Progenitor cell of endocrine pancreas (in vitro differentiated cells): ENCODE results near the gene TAF1B. TPM values are rescaled to one million over a fixed set of nuclear protein-coding genes. Genes with fewer than 3 reads are reported as not detected.
A peak's percentile ranks its signal among the peaks of the same experiment; 100 is the strongest.
"Not testable (repeated sequence)": the region's sequence is repeated elsewhere in the genome, so short reads cannot be mapped to it uniquely, and the experiment has no call there.

ENCODE experiments used
- DNase-seq: peaks from one replicate; pipeline ENCODE4 v3.0.0; 2021; ENCODE audit warnings: low spot score; ENCODE audit not compliant: unreplicated experiment
- H3K27ac Mint-ChIP-seq: 2 replicates; pipeline ENCODE4 v1.8.0; 2021; ENCODE audit warnings: mild to moderate bottlenecking, moderate library complexity, mixed read lengths
- H3K27me3 Mint-ChIP-seq: 2 replicates; pipeline ENCODE4 v1.8.0; 2021; ENCODE audit warnings: mixed read lengths
- H3K36me3 Mint-ChIP-seq: 2 replicates; pipeline ENCODE4 v1.8.0; 2022; ENCODE audit warnings: mixed read lengths; ENCODE audit not compliant: insufficient read depth
- H3K4me1 Mint-ChIP-seq: 2 replicates; pipeline ENCODE4 v1.8.0; 2021; ENCODE audit warnings: low read depth, mixed read lengths
- H3K4me3 Mint-ChIP-seq: 2 replicates; pipeline ENCODE4 v1.8.0; 2021; ENCODE audit warnings: low read depth, mild to moderate bottlenecking, moderate library complexity, mixed read lengths
- H3K9me3 Mint-ChIP-seq: 2 replicates; pipeline ENCODE4 v1.8.0; 2021; ENCODE audit warnings: low read depth, mixed read lengths
- CTCF ChIP-seq: fragments of 200-600 bp; sonication (generic); IDR thresholded peaks from one replicate; pipeline ENCODE4 v1.5.0; 2021; ENCODE audit warnings: antibody characterized with exemption, mild to moderate bottlenecking; ENCODE audit not compliant: unreplicated experiment
- total RNA-seq: library from RNA; stranded (reverse); gene quantifications from 2 replicates; pipeline ENCODE4 v1.2.1, GENCODE V29; 2021

Gene TAF1B
- total RNA-seq, 1 donor from 2014 or later: 30.5 TPM

- Mint-ChIP-seq H3K36me3 (peaks cover 16% of the 10 kb centered on the region), H3K27me3 (no peaks in the 10 kb centered on the region), H3K9me3 (no peaks in the 10 kb centered on the region), H3K4me1 (peaks cover 4% of the 10 kb centered on the region), H3K27ac (no peak overlapping the region), H3K4me3 (no peak overlapping the region)
- DNase-seq: no peak
- TF ChIP-seq CTCF: no peak
Observed at GRCh38 chr2:9846554-9846953, 3.3 kb downstream of the TAF1B start.

- H3K27ac Mint-ChIP-seq: peak overlapping the region; percentile 26
- TF ChIP-seq CTCF: no peak
- no peaks in the 10 kb centered on the region for H3K27me3 Mint-ChIP-seq
- H3K4me3 Mint-ChIP-seq: no peak overlapping the region
- H3K9me3 Mint-ChIP-seq: no peaks in the 10 kb centered on the region
- peaks cover 18% of the 10 kb centered on the region for H3K36me3 Mint-ChIP-seq
- DNase-seq: no peak
- peaks cover 4% of the 10 kb centered on the region for H3K4me1 Mint-ChIP-seq
Observed at GRCh38 chr2:9847140-9847539, 3.9 kb downstream of the TAF1B start.

GRCh38 chr2:9852881-9853280 is 9.6 kb downstream of the TAF1B start:
- Mint-ChIP-seq H3K36me3 (peaks cover 60% of the 10 kb centered on the region), H3K27ac (no peak overlapping the region), H3K4me3 (no peak overlapping the region), H3K4me1 (no peaks in the 10 kb centered on the region), H3K27me3 (no peaks in the 10 kb centered on the region), H3K9me3 (peaks cover 16% of the 10 kb centered on the region)
- DNase-seq: no peak
- no peak for TF ChIP-seq CTCF

GRCh38 chr2:9857814-9858729 is 14.8 kb downstream of the TAF1B start:
- no peak for TF ChIP-seq CTCF
- Mint-ChIP-seq H3K27me3 (no peaks in the 10 kb centered on the region), H3K4me1 (no peaks in the 10 kb centered on the region), H3K27ac (no peak overlapping the region), H3K36me3 (peaks cover 90% of the 10 kb centered on the region), H3K4me3 (no peak overlapping the region), H3K9me3 (peaks cover 44% of the 10 kb centered on the region)
- no peak for DNase-seq

- TF ChIP-seq CTCF: no peak
- Mint-ChIP-seq H3K27ac (no peak overlapping the region), H3K27me3 (no peaks in the 10 kb centered on the region), H3K4me1 (no peaks in the 10 kb centered on the region), H3K4me3 (no peak overlapping the region), H3K9me3 (peaks cover 47% of the 10 kb centered on the region), H3K36me3 (peaks cover 89% of the 10 kb centered on the region)
- no peak for DNase-seq
Observed at GRCh38 chr2:9858730-9859068, 15.4 kb downstream of the TAF1B start.

- not testable (repeated sequence) for H3K4me1 Mint-ChIP-seq, H3K27ac Mint-ChIP-seq, DNase-seq, H3K4me3 Mint-ChIP-seq, H3K27me3 Mint-ChIP-seq
- Mint-ChIP-seq H3K36me3 (peaks cover 73% of the 10 kb centered on the region), H3K9me3 (peaks cover 51% of the 10 kb centered on the region)
Observed at GRCh38 chr2:9860922-9861580, 17.8 kb downstream of the TAF1B start.
